BE2C (cell line): ENCODE results near the gene C2CD5.

Source experiments
- DNase-seq: peaks from one replicate; pipeline ENCODE4 v3.0.0-alpha.2; 2020
- H3K27me3 ChIP-seq: fragments of 250-450 bp; sonication (Bioruptor Pico); 2 replicates; pipeline ENCODE4 v1.5.1; 2020; ENCODE audit warnings: mild to moderate bottlenecking
- H3K36me3 ChIP-seq: fragments of 250-450 bp; sonication (Bioruptor Pico); 2 replicates; pipeline ENCODE4 v1.5.1; 2020; ENCODE audit warnings: mild to moderate bottlenecking
- H3K4me1 ChIP-seq: fragments of 250-450 bp; sonication (Bioruptor Pico); 2 replicates; pipeline ENCODE4 v1.5.1; 2020
- H3K4me3 ChIP-seq: 2 replicates; pipeline ENCODE4 v1.5.1; 2011; ENCODE audit warnings: low read depth, low read length
- H3K9me3 ChIP-seq: fragments of 250-450 bp; sonication (Bioruptor Pico); 2 replicates; pipeline ENCODE4 v1.5.1; 2020
- TF ChIP-seq, protein P1 (sequence below): IDR thresholded peaks from 2 replicates; pipeline ENCODE4 v1.5.1; 2012; ENCODE audit warnings: mild to moderate bottlenecking, low read depth, low read length

Gene C2CD5

DNA sequence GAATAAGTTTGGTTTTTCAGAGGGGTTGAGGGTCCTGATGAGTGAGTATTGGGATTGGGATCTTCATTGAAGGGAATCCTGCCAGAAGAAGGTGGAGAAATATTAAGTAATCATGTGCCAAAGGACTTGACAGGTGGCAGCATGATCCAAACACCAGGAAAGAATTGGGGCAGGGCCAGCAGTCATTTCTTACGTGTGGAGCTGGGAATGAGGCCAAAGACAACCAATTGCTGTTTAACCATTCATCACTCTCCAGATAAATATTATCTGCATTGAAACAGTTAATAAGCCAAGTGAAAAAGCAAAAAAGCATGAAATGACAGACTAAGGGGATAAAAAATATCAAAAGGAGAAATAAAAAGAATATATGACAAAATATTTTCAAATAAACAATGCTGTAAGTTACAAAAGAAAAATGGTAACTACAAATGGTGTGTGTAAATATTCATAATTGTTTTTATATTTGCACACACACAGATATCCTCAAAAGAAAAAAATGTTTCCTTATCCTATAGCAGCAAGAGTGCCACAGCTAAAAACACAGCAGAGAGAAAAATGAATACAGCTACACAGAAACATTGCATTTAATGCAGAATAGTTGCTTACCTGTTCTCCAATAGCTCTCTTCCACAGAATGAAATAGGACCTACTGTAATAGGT is 26.2 kb downstream of the C2CD5 start:
- DNase-seq = peak; percentile 8
- no peaks in the 10 kb centered on the region for H3K9me3 ChIP-seq
- H3K4me1 ChIP-seq = no peaks in the 10 kb centered on the region; the same call in 1 of the 2 replicates
- TF ChIP-seq, protein P1, sequence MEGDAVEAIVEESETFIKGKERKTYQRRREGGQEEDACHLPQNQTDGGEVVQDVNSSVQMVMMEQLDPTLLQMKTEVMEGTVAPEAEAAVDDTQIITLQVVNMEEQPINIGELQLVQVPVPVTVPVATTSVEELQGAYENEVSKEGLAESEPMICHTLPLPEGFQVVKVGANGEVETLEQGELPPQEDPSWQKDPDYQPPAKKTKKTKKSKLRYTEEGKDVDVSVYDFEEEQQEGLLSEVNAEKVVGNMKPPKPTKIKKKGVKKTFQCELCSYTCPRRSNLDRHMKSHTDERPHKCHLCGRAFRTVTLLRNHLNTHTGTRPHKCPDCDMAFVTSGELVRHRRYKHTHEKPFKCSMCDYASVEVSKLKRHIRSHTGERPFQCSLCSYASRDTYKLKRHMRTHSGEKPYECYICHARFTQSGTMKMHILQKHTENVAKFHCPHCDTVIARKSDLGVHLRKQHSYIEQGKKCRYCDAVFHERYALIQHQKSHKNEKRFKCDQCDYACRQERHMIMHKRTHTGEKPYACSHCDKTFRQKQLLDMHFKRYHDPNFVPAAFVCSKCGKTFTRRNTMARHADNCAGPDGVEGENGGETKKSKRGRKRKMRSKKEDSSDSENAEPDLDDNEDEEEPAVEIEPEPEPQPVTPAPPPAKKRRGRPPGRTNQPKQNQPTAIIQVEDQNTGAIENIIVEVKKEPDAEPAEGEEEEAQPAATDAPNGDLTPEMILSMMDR = no peak
- no peak overlapping the region for H3K4me3 ChIP-seq
- no peaks in the 10 kb centered on the region for H3K27me3 ChIP-seq
- H3K36me3 ChIP-seq = peaks cover 6% of the 10 kb centered on the region

DNA sequence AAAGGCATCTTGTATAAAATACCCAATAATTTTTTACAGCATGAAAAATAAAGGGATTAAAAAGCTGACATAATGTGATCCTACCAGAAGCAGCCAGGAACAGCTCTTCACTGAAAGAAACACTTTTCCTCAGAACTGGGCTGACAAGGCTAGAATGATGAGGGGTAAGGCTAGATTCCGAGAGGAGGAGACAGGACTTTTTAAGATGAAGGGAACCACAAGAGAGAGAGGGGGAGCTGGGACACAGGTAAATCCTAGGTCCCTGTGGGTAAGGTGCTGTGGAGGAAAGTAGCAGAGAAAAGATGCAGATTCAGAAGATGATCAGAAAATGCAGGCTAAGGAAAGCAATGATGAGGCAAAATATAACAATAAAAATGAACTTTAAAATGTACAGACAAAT is 29.5 kb downstream of the C2CD5 start:
- Histone ChIP-seq H3K4me1 (no peaks in the 10 kb centered on the region; the same call in 1 of the 2 replicates), H3K4me3 (no peak overlapping the region)
- TF ChIP-seq, protein P1 = no peak

DNA sequence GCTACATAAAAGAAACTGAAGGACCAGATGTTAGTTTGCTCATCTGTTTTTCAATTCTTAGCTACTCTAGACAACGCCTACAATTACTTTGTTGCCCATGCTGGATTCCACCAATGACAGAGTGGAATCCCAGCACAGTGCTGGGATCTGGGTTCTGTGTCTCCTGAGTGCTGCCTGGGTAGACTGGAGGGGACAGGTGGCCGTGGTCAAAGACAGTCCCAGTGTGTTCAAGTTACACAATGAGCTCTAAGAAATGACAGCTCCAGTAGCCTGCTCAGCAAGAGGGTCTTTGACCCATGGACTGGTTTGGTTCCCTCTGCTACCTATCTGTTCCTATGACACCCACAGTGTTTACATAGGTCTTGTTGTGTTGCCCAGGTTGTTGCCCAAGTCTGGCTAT is 38.5 kb downstream of the C2CD5 start:
- Histone ChIP-seq H3K4me3 (no peak overlapping the region), H3K4me1 (no peaks in the 10 kb centered on the region), H3K27me3 (no peaks in the 10 kb centered on the region), H3K36me3 (peaks cover 4% of the 10 kb centered on the region), H3K9me3 (no peaks in the 10 kb centered on the region)
- TF ChIP-seq, protein P1 = no peak
- DNase-seq = no peak

More for the DNA sequence above, 29.5 kb downstream of the C2CD5 start:
- H3K36me3 ChIP-seq = no peaks in the 10 kb centered on the region; the same call in 1 of the 2 replicates
- no peaks in the 10 kb centered on the region for H3K9me3 ChIP-seq
- DNase-seq = no peak
- no peaks in the 10 kb centered on the region for H3K27me3 ChIP-seq

DNA sequence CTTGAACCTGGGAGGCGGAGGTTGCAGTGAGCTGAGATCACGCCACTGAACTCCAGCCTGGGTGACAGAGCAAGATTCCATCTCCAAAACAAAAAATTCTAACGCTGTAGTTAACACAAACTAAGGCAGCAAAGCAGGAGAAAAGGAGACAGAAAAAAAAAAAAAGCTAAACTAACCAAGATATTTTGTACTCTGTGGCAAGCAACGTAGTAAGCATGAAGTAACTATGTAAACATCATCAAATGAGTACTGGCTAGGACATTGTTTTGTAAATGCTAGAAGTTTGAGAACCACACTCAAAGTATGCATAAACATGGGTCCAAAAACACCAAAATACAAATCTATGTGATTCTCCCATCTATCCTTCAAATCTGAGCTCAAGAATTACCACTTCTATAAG is 44.2 kb downstream of the C2CD5 start:
- no peak for DNase-seq
- H3K4me1 ChIP-seq = no peaks in the 10 kb centered on the region
- H3K36me3 ChIP-seq = peaks cover 7% of the 10 kb centered on the region
- no peak overlapping the region for H3K4me3 ChIP-seq
- TF ChIP-seq, protein P1 = no peak
- H3K27me3 ChIP-seq = no peaks in the 10 kb centered on the region
- H3K9me3 ChIP-seq = no peaks in the 10 kb centered on the region

DNA sequence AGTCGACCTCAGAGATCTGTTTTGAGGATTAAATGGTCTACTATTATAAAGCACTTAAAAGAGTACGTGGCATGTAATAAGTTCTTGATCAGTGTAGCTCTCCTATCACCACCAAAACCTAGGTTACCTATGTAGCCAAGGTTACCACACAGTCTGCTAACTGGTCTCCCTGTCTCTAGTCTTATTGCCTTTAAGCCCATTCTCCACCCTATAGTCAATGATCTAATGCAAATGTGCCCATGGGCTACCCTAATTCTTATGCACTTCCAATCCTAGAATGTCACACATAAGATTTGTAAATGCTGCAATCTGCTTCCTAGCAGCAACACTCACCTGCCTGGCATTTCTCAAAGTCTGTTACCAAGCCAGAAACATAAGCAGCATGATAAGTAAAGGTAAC is 44.9 kb downstream of the C2CD5 start:
- Histone ChIP-seq H3K4me1 (no peaks in the 10 kb centered on the region), H3K36me3 (peaks cover 4% of the 10 kb centered on the region), H3K4me3 (no peak overlapping the region), H3K9me3 (no peaks in the 10 kb centered on the region), H3K27me3 (no peaks in the 10 kb centered on the region)
- DNase-seq = no peak
- TF ChIP-seq, protein P1 = no peak

DNA sequence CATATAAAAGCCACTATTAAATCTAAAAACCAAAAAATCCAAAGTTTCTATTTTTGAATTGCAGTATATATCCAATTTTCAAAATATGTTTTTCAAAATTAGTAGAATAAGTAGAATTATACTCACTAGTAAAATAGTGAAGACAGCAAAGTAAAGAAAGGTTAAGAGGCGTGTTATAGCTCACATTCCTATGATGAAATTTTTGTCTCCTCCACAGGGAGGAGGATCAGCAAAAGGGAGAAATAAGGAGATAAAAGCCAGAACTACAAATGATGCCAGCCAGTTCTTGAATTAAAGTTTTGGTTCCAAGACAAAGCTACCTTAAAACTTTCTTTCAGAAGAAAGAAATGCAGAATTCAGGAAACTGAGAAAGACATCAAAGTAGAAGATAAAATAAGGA is 50.0 kb downstream of the C2CD5 start:
- Histone ChIP-seq H3K4me1 (no peaks in the 10 kb centered on the region), H3K36me3 (peaks cover 4% of the 10 kb centered on the region; the same call in 1 of the 2 replicates), H3K27me3 (no peaks in the 10 kb centered on the region), H3K9me3 (no peaks in the 10 kb centered on the region), H3K4me3 (no peak overlapping the region)
- DNase-seq = no peak
- TF ChIP-seq, protein P1 = no peak
